HG02970 (cell line): ENCODE data around the gene PDE2A.

Experiments used
- ATAC-seq: cut with Tn5 transposase; IDR thresholded peaks from one replicate; pipeline ENCODE4 v1.9.1; 2021; ENCODE audit warnings: mild to moderate bottlenecking, moderate library complexity, moderate number of reproducible peaks; ENCODE audit not compliant: unreplicated experiment, low FRiP score

PDE2A gene

DNA sequence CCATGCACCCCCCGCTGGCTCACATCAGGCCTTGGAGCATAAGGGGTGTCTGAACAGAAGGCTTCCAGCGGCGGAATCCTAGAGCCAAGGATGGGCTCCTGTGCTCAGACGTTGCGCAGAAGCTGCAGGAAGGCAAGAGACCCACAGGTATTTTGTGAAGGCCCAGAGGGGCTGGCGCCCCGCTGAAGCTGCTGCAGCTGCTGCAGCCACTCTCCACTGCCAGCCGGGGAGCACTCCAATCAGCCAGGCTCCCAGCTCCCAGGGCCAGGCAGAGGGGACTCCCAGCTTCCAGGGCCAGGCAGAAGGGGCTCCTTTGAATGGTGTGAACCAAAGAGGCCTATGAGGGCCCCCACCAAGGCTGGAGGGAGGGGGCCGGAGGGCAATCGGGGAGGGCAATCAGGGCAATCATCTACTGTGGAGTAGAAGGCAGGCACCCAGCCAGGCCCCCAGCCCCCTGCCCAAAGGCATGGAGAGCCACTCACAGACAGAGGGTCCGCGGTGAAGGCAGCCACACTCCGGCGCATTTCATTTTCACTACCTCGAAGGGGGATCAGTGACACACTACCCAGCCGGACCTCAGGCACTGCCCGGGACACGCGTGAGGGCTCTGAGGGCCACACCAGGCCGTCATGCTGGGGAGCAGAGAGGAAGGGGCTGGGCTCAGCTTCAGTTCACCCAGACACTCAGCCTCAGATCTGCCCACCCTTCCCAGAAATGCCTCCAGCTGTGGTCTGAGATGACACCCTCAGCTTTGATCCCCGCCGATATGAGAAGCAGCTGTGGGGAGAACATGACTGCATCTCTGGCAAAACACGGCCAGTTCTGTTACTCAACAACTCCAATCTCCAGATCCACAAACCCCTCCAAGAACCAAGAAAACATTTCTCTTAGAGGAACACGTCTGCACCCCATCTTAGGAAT is 11.6 kb upstream of the PDE2A start:
- ATAC-seq: no peak

DNA sequence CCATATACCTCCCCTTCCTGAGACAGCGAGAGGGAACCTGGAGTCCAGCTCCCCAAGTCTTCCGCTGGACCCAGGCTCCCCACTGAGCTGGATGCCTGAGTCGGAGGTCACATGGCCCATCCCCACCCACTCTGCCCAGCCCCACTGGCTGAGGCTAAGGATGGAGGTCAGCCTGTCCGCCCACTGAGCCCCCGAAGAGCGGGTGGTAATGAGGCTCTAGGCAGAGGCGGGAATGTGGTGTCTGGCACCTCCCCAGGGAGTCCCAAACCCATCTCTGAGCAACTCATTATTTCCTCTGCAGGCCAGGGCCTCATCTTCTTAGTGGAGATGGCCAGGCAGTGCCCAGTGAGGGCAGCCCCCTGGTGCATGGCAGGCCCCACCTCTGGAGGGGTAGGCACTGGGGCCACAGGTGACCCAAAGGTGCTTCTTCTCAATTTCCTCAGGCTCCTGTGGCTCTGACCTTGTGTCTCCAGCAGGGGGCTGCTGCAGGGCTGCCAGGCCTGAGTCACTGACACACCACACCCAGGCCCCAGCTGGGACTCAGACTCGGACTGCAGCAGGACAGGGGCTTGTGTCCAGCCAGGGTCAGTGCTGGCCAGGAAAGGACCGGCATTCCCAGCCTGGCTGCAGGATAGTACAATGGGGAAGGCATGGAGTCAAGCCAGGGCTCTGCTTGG is 10.2 kb upstream of the PDE2A start:
- ATAC-seq: no peak

DNA sequence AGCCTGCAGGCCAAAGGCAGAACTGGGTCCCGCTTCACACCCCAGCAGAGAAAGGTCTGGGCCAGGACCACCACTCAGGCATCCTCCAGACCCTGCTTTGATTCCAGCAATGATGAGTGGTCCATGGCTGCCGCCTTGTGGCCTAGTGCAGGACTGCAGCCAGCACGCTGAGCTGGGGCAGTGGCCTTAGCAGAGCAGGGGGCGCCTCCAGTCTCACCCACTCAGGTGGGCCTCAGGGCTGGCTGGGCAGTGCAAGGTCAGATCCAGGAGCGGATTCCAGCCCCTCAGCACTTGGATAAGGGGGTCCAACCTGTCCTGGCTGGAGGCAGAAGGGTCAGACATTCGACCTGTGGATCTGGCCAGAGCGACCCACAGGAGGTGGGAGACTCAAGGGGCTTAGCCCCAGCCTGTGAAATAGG is 9.6 kb upstream of the PDE2A start:
- no peak for ATAC-seq

DNA sequence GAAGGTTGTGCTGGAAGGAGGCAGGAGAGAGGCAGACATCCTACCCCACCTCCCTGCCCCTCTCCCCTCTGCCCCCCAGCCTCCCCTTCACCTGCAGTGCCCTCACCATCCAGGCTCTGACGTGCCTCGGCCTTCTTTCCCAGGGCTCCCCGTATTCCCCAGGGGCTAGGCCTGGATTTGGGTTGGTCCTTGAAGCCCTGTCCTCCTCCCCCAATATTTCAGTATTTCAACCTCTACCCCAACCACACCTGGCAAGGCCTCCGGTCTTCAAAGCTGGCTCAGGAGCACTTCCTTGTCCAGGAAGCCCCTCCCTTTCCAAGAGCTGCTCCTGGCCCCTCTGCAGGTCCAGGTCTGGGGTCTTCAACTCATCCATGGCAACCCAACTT is 8.6 kb upstream of the PDE2A start:
- no peak for ATAC-seq

DNA sequence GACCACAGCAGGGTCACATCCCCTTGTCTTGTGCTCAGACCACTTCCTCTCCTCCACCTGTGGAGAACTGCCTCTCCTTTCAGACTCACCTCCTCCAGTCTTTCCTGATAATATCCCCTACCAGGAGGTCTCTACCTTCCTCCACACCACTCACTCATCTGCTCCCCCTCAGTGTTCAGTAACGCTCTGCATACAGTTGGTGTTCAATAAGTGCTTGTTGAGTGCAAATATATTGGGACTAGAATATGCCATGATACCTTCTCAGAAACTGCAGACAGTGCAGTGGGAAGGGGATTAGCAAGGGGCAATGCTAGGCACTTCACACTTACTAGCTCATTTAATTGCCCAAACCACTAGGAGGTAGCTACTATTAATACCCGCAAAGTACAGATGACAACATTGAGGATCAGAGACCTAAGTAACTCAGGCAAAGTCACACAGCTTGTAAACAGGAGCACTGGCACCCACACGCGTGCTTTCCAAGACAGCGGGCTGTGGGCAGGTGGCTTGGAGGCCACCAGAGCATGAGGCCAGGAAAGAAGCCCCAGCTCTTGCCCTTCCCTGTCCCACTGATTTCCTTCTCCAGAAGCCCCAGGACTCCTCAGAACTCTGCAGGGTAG is 8.1 kb upstream of the PDE2A start:
- no peak for ATAC-seq

DNA sequence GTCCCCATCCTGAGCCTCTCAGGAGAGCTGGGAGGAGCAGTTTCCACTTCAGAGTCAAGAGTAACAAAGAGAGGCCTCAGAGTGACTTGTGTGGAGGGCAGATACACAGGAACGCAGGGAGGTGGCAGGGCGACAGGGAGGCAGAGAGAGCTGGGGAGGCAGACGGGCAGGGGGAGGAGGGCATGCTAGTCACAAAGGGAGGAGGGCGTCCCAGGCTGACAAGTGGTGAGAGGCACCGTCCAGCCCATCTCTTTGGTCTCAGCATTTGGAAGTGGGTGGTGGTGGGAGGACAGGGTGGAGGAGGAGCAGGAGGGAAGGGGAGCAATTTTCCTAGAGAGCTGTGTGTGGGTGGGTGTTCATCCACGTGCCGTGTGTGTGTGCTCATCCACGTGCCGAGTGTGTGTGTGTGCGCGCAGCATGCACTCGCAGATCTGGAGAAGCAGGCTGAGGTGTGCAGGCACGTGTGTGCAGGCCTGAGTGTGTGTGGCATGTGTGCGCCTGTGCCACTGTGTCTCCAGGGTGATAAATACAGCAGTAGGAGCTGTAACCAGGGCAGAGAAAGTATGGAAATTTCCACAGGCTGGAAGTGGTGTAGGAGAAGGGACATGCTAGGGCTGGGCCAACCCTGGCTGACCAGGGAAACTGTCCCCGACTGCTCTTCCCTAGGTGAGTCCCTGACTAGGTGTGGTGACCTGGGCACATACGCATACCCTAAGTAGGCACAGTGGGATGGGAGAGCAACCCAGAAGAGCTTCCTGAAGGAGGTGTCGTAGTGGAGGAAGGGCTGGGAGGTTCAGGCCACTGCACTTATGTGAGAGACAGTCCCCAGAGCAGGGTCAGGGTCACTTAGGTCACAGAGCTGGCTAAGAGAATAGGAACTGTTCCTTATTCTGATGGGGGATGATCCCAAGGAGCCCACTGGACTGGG is 7.3 kb upstream of the PDE2A start:
- ATAC-seq: no peak

DNA sequence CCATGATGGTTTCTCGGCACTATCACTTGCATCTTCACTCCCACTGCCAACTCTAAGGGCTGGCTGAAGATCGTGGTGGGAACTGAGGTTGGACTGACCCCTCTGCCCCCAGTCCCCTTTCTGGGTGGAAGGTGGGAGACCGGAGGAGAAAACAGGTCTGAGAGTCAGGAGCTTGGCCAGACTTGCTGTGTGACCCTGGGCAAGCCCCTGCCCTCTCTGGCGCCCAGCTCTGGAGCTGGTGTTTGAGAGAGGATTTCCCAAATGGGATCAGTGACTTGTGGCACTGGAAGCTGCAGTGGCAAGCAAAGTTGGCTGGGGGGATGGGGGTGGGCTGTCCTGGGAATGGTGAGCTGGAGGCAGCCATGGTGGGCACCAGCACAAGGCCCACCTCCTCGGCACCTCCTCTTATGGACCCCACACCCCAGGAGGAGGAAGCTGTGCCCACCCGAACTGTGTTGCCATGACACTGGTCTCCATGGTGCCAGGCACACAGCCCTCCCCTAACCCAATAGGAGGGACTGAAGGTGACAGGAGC is 6.5 kb upstream of the PDE2A start:
- no peak for ATAC-seq

DNA sequence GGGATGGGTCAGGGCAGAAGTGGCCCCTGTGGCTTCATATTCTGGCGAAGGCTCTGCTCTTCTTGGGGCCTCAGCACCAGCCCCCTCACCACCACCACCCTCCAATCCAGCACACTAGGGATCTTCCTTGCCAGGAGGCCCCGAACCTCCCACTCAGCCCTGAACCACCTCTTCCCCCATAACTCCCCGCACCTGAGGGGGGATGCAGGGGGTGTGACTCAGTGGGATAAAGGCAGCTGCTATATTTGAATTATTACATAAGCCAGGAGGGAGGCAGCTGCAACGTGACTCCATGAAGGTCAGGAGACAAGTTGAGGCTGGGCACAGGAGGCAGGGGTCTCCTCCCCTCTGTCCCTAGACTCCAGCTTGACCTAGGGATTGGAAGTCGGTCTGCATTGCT is 5.6 kb upstream of the PDE2A start:
- no peak for ATAC-seq

DNA sequence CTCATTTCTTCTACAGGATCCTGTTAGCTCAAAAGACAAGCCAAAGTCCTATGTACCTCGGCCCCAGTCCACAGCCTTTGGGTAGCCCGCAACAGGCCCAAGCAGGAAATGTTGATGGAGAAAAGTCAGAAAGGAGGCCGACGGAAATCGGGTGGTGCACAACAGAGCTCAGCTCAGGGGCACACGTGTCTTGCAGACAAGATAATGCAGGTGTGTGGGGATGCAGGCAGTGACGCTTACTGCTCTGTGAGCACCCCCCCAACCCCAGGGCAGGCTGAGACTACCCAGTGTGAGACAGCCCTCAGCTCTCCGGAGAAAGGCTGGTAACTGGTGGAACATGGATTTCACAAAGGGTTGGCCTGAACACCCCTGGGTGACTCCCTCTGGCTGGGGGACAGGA is 4.3 kb upstream of the PDE2A start:
- no peak for ATAC-seq

DNA sequence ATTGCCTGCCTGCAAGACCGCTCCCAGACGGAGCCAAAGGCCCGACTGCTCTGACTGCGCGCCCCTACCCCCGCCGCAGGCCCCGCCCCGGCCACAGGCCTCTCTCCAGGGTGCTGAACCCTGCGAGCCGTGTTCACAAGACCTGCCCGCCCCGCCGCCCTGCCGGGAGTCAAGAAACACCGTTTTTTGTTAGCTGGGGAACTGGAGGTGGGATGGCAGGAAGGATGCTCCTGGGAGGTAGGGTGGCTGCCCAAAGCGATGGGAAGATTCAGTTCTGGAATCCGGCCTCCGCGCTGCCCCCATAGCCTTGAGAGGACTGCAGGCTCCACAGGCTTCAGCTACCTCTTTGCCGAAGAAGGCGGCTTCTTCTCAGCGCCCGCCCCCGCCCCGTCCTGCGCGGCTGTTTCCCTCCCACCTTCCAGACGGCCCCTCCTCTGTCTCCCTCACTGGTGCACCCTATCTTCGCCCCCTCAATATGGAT is 2.7 kb upstream of the PDE2A start:
- no peak for ATAC-seq

DNA sequence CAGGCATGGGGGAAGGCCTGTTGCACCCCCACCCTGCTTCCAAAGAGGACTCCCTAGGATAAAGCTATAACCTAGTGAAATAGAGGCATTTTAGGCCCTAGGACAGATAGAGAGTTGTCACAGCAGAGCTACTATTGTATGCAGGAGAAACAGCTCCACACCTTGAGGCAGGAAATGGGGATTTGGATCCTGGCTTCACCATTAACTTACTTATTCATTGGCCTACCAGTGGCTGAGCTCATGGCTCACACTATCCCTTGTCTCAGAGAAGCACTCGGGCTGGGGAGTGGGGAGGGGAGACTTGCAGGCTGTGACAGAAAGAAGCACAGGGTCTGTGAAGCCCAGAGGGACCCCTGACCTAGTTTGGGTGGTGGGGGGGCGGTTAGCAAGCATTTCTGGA is 999 bp upstream of the PDE2A start:
- no peak for ATAC-seq

DNA sequence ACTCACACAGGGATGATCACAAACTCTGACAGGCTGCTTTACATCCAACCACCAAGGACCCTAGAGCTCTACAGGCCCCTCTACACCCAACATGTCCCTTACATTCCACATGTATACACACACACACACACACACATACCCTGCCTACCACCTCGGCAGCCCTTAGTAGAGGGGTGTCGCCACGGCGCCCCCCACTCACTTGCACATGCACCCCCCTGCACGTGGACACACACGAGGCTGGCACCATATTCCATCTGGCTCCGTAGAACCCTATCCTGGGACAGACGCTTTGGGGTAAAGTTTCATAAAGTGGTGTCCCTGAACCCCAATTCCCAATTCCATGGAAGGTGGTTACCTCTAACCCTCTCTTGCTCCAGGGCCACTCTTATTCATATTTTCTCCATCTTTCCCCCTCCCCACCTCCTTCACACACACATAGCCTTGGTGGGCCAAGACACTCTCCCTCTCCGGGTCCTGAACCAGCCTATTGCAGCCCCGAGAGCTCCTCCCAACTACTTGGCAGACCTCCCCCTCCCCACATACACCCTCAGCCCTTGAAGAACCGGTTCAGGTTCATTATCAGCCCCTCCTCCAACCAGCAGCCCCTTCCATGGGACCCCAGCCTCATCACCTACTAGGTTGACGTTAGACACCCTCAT is 809 bp downstream of the PDE2A start:
- no peak for ATAC-seq

DNA sequence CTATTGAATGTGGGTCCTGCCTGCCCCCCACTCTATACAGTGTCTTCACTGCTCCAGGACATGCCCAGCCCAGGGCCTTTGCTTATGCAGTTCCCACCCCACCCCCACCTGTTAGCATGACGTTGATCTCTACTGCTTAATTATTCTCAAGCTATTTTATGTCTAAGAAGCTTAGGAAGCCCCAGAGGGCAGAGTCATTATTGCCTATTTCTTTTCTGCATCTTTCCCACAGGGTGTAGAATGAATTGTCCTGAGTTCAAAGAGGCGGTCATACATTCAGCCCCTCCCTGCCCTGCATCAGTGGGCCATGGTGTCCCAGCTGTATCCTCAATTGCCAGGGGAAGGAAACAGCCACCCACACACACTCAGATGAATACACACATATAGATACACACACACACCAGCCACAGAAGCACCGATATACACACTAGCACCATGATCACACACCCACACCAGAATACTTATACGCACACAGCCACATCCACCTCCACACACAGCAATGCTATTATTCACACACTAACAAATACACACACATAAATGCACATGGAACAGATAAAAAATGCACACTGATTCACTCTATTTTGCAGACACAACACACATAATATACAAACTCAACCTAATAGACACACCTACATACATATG is 1.5 kb downstream of the PDE2A start:
- no peak for ATAC-seq

DNA sequence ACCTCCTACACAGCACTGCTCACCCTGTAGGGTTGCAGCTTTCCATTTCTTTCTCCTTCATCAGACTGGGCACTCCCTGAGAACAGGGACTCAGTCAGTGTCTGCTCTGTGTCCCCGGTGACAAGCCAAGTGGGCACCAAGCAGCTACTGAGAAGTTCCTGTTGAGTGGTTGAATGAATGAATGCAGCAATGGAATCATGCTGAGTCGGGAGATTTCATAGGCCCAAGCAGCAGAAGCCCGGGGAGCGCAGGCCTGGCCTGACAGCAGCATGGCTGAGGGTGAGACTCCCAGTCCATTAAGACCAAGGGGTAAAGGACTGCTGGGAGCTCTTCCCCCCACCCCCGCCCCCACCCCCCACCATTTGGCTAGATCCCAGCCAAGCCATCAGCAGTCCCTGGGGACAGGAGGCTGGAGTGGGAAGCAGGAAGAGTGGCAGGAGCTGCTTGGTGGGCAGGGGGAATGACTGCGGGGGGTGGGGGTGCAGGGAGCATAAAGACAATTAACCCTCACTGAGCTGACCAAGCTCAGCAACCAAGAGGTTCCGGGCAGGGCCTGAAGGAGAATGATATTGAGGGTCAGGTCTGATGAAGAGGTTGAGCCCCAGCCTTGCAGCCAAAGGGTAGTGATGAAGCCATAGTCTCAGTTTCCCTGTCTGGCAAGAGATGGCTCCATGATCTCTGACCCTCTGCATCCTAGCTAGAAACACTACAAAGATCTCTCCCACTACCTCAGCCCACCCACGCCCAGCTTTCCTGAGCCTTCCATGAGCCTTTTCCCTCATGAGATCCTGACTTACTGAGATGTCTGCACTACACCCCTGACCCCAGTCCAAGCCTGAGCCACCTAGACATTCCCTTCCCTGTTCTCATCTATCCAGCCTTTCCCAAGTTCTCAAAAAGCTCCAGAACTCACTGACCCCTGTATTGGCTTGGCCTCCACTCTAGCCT is 2.8 kb downstream of the PDE2A start:
- no peak for ATAC-seq

DNA sequence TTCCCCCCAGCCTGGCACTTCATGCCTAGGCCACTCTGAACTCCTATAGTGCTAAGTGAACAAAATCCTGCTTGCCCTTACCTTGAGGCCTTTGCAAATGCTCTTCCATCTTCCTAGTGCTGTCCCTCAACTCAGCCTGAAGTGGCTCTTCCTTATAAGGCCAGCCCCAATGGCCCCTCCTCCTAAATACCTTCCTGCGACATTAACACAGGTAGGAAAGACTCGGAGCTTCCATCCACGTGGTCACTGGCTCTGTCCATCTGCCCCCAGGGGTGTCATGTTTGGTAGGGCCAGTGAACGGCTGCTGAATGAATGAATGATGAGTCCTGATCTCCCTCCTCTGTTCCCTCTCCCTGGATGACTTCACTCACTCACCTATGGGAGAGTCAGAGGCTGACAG is 4.2 kb downstream of the PDE2A start:
- ATAC-seq: no peak

DNA sequence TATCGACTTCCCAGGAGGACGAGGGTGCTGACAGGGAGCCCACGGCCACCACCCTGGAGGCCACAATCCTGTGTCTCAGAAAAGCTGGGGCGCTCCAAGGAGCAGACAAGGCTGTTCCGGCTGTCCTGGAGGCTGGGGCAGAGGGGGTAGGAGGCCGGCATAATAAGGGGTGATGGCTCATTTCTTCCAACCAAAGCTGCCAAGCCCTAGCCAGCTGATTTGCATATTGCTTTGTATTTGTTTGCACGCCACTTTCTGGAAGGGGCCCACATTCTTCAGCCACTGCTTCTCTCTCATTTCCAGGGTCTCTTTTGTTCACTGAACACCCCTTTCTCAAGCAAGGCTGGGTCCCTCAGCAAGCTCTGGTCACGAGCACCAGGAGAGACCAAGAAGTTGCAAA is 4.7 kb downstream of the PDE2A start:
- ATAC-seq: no peak

DNA sequence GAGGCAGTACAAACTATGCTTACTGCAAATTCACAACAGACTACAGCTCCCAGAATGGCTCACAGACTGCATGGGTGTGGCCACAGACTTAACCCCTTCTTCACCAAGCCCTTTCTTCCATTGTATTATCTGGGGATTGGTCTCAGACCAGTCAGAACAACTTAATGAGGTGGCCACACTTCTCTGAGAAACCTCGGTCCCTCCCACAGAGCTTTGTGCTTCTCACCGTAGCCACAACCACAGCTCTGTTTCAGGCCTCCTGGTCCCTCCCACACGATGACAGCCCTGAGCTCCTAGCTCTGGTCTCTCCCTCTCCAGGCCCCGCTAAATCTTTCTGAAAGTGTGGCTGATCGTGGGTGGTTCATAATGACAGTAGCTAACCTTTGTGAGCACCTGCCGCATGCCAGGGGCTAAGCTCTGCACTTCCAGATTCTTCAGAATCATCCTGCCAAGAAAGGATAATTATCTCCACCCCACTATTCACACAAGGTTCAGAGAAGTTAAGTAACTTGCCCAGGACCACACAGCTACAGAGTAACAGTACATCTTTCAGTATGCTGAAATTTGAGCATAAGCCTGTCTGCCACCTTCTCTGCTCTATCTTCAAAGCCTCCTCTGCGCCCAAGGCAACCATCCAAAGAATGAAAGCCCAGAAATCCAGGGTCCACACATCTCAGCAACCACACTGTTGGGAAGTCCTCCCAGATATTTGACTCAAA is 5.4 kb downstream of the PDE2A start:
- ATAC-seq: no peak
